ENCODE data around the gene OPCML.

OPCML gene

GRCh38 chr11:132649277-132649676 lies 883.0 kb downstream of the OPCML start:
- H3K27ac ChIP-seq (replicated peaks) = no peak overlapping the region
- no peak for TF ChIP-seq SPI1 (IDR thresholded peaks at IDR 0.05; ENCODE audit: borderline replicate concordance, low read depth)
- TF ChIP-seq POLR2AphosphoS5 (IDR thresholded peaks at IDR 0.05; ENCODE audit: low read depth) = no peak
- no peak for TF ChIP-seq GABPA (IDR thresholded peaks at IDR 0.05; ENCODE audit: low read depth)
- TF ChIP-seq, protein P1, sequence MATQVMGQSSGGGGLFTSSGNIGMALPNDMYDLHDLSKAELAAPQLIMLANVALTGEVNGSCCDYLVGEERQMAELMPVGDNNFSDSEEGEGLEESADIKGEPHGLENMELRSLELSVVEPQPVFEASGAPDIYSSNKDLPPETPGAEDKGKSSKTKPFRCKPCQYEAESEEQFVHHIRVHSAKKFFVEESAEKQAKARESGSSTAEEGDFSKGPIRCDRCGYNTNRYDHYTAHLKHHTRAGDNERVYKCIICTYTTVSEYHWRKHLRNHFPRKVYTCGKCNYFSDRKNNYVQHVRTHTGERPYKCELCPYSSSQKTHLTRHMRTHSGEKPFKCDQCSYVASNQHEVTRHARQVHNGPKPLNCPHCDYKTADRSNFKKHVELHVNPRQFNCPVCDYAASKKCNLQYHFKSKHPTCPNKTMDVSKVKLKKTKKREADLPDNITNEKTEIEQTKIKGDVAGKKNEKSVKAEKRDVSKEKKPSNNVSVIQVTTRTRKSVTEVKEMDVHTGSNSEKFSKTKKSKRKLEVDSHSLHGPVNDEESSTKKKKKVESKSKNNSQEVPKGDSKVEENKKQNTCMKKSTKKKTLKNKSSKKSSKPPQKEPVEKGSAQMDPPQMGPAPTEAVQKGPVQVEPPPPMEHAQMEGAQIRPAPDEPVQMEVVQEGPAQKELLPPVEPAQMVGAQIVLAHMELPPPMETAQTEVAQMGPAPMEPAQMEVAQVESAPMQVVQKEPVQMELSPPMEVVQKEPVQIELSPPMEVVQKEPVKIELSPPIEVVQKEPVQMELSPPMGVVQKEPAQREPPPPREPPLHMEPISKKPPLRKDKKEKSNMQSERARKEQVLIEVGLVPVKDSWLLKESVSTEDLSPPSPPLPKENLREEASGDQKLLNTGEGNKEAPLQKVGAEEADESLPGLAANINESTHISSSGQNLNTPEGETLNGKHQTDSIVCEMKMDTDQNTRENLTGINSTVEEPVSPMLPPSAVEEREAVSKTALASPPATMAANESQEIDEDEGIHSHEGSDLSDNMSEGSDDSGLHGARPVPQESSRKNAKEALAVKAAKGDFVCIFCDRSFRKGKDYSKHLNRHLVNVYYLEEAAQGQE (IDR thresholded peaks at IDR 0.05; ENCODE audit: insufficient replicate concordance, low read depth) = no peak
- TF ChIP-seq, protein P2, sequence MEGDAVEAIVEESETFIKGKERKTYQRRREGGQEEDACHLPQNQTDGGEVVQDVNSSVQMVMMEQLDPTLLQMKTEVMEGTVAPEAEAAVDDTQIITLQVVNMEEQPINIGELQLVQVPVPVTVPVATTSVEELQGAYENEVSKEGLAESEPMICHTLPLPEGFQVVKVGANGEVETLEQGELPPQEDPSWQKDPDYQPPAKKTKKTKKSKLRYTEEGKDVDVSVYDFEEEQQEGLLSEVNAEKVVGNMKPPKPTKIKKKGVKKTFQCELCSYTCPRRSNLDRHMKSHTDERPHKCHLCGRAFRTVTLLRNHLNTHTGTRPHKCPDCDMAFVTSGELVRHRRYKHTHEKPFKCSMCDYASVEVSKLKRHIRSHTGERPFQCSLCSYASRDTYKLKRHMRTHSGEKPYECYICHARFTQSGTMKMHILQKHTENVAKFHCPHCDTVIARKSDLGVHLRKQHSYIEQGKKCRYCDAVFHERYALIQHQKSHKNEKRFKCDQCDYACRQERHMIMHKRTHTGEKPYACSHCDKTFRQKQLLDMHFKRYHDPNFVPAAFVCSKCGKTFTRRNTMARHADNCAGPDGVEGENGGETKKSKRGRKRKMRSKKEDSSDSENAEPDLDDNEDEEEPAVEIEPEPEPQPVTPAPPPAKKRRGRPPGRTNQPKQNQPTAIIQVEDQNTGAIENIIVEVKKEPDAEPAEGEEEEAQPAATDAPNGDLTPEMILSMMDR (IDR thresholded peaks at IDR 0.05; ENCODE audit: insufficient read depth, low read length) = no peak
- no peaks in the 10 kb centered on the region for H3K27me3 ChIP-seq (ENCODE audit: insufficient read depth, poor library complexity, severe bottlenecking)
- DNase-seq (ENCODE audit: low read depth in 1 of 2, low spot score in 1 of 2) = no peak
- no peak overlapping the region for H3K4me3 ChIP-seq (replicated peaks; ENCODE audit: insufficient read depth, low read length)

- Histone ChIP-seq H3K4me3 (replicated peaks; ENCODE audit: insufficient read depth, low read length) (no peak overlapping the region), H3K27me3 (ENCODE audit: insufficient read depth, poor library complexity, severe bottlenecking) (no peaks in the 10 kb centered on the region), H3K27ac (replicated peaks) (no peak overlapping the region)
- TF ChIP-seq, protein P2 (IDR thresholded peaks at IDR 0.05; ENCODE audit: insufficient read depth, low read length) = no peak
- TF ChIP-seq GABPA (IDR thresholded peaks at IDR 0.05; ENCODE audit: low read depth) (no peak), SPI1 (IDR thresholded peaks at IDR 0.05; ENCODE audit: borderline replicate concordance, low read depth) (no peak), POLR2AphosphoS5 (IDR thresholded peaks at IDR 0.05; ENCODE audit: low read depth) (no peak)
- TF ChIP-seq, protein P1 (IDR thresholded peaks at IDR 0.05; ENCODE audit: insufficient replicate concordance, low read depth) = no peak
- DNase-seq (ENCODE audit: low read depth in 1 of 2, low spot score in 1 of 2) = no peak
Observed at GRCh38 chr11:132648851-132649250, 883.5 kb downstream of the OPCML start.

GRCh38 chr11:132646890-132647289 lies 885.4 kb downstream of the OPCML start:
- no peak for DNase-seq (ENCODE audit: low read depth in 1 of 2, low spot score in 1 of 2)
- no peaks in the 10 kb centered on the region for H3K27me3 ChIP-seq (ENCODE audit: insufficient read depth, poor library complexity, severe bottlenecking)
- H3K4me3 ChIP-seq (replicated peaks; ENCODE audit: insufficient read depth, low read length) = no peak overlapping the region
- no peak overlapping the region for H3K27ac ChIP-seq (replicated peaks)
- TF ChIP-seq, protein P2 (IDR thresholded peaks at IDR 0.05; ENCODE audit: insufficient read depth, low read length) = no peak
- no peak for TF ChIP-seq GABPA (IDR thresholded peaks at IDR 0.05; ENCODE audit: low read depth)
- no peak for TF ChIP-seq SPI1 (IDR thresholded peaks at IDR 0.05; ENCODE audit: borderline replicate concordance, low read depth)
- no peak for TF ChIP-seq POLR2AphosphoS5 (IDR thresholded peaks at IDR 0.05; ENCODE audit: low read depth)
- TF ChIP-seq, protein P1 (IDR thresholded peaks at IDR 0.05; ENCODE audit: insufficient replicate concordance, low read depth) = no peak

Measured in HL-60 (cell line).